Measurements from ENCODE around the gene RPS15. TPM values are rescaled to one million over a fixed set of nuclear protein-coding genes. Genes with fewer than 3 reads are reported as not detected.
"Not testable (repeated sequence)": the region's sequence is repeated elsewhere in the genome, so short reads cannot be mapped to it uniquely, and the experiment has no call there.

Gene RPS15
- polyA plus RNA-seq, 1 donor, result 1,159 TPM

- no peak for DNase-seq (ENCODE audit: low read depth)
Measured at GRCh38 chr19:1433119-1434039, 4.8 kb upstream of the RPS15 start.

GRCh38 chr19:1434040-1434366 lies 4.2 kb upstream of the RPS15 start:
- DNase-seq (ENCODE audit: low read depth), result no peak

- no peak for DNase-seq (ENCODE audit: low read depth)
Measured at GRCh38 chr19:1434577-1435060, 3.6 kb upstream of the RPS15 start.

- no peak for DNase-seq (ENCODE audit: low read depth)
Measured at GRCh38 chr19:1435378-1435989, 2.7 kb upstream of the RPS15 start.

- no peak for DNase-seq (ENCODE audit: low read depth)
Measured at GRCh38 chr19:1437609-1438008, 587 bp upstream of the RPS15 start.

- DNase-seq (ENCODE audit: low read depth), result no peak
Measured at GRCh38 chr19:1438933-1439354, 748 bp downstream of the RPS15 start.

- not testable (repeated sequence) for DNase-seq (ENCODE audit: low read depth)
Measured at GRCh38 chr19:1439525-1440417, 1.6 kb downstream of the RPS15 start.

- DNase-seq (ENCODE audit: low read depth), result no peak
Measured at GRCh38 chr19:1440418-1440801, 2.2 kb downstream of the RPS15 start.

- DNase-seq (ENCODE audit: low read depth), result no peak
Measured at GRCh38 chr19:1441022-1441426, 2.8 kb downstream of the RPS15 start.

- no peak for DNase-seq (ENCODE audit: low read depth)
Measured at GRCh38 chr19:1441677-1442438, 3.7 kb downstream of the RPS15 start.

- DNase-seq (ENCODE audit: low read depth), result no peak
Measured at GRCh38 chr19:1445185-1445931, 7.2 kb downstream of the RPS15 start.

GRCh38 chr19:1445932-1446712 lies 7.9 kb downstream of the RPS15 start:
- no peak for DNase-seq (ENCODE audit: low read depth)

GRCh38 chr19:1446713-1447481 lies 8.7 kb downstream of the RPS15 start:
- no peak for DNase-seq (ENCODE audit: low read depth)

- no peak for DNase-seq (ENCODE audit: low read depth)
Measured at GRCh38 chr19:1447504-1447903, 9.3 kb downstream of the RPS15 start.

GRCh38 chr19:1447944-1448343 lies 9.7 kb downstream of the RPS15 start:
- no peak for DNase-seq (ENCODE audit: low read depth)

- DNase-seq (ENCODE audit: low read depth), result no peak
Measured at GRCh38 chr19:1449467-1450442, 11.6 kb downstream of the RPS15 start, which contains the start of gene APC2. TSS of gene APC2 (plus strand) at chr19:1450121. CDS start at chr19:1453002, 2,881 bp downstream.

Data from forelimb muscle (tissue), 1 donor.